ENCODE data around the gene FOXP1.

The FOXP1 gene

GRCh38 chr3:71240034-71240433 is 343.5 kb downstream of the FOXP1 start:
- Mint-ChIP-seq H3K4me3 (peak overlapping the region; percentile 23), H3K4me1 (ENCODE audit: low read depth) (peaks cover 70% of the 10 kb centered on the region)

GRCh38 chr3:71238355-71238757 is 345.2 kb downstream of the FOXP1 start:
- Mint-ChIP-seq H3K4me3 (peak overlapping the region; percentile 20), H3K4me1 (ENCODE audit: low read depth) (peaks cover 69% of the 10 kb centered on the region)

More at GRCh38 chr3:71240034-71240433, 343.5 kb downstream of the FOXP1 start:
- peak overlapping the region; percentile 91 for H3K27ac Mint-ChIP-seq
- H3K9me3 Mint-ChIP-seq (ENCODE audit: low read depth), result no peaks in the 10 kb centered on the region
- no peaks in the 10 kb centered on the region for H3K27me3 Mint-ChIP-seq
- peaks cover 16% of the 10 kb centered on the region for H3K36me3 Mint-ChIP-seq

GRCh38 chr3:71237672-71238071 is 345.9 kb downstream of the FOXP1 start:
- Mint-ChIP-seq H3K4me3 (no peak overlapping the region), H3K27ac (peak overlapping the region; percentile 94), H3K36me3 (peaks cover 20% of the 10 kb centered on the region), H3K9me3 (ENCODE audit: low read depth) (no peaks in the 10 kb centered on the region), H3K4me1 (ENCODE audit: low read depth) (peaks cover 65% of the 10 kb centered on the region), H3K27me3 (no peaks in the 10 kb centered on the region)

More at GRCh38 chr3:71238355-71238757, 345.2 kb downstream of the FOXP1 start:
- peaks cover 20% of the 10 kb centered on the region for H3K36me3 Mint-ChIP-seq
- H3K9me3 Mint-ChIP-seq (ENCODE audit: low read depth), result no peaks in the 10 kb centered on the region
- no peaks in the 10 kb centered on the region for H3K27me3 Mint-ChIP-seq
- peak overlapping the region; percentile 94 for H3K27ac Mint-ChIP-seq

- Mint-ChIP-seq H3K9me3 (ENCODE audit: low read depth) (no peaks in the 10 kb centered on the region), H3K4me3 (no peak overlapping the region), H3K4me1 (ENCODE audit: low read depth) (peaks cover 69% of the 10 kb centered on the region), H3K27ac (peak overlapping the region; percentile 81), H3K27me3 (no peaks in the 10 kb centered on the region), H3K36me3 (peaks cover 30% of the 10 kb centered on the region)
Observed at GRCh38 chr3:71235846-71236245, 347.7 kb downstream of the FOXP1 start.

GRCh38 chr3:71232895-71233294 is 350.6 kb downstream of the FOXP1 start:
- Mint-ChIP-seq H3K4me1 (ENCODE audit: low read depth) (peaks cover 83% of the 10 kb centered on the region), H3K27me3 (no peaks in the 10 kb centered on the region), H3K27ac (peak overlapping the region; percentile 93), H3K36me3 (peaks cover 25% of the 10 kb centered on the region), H3K4me3 (no peak overlapping the region), H3K9me3 (ENCODE audit: low read depth) (no peaks in the 10 kb centered on the region)

GRCh38 chr3:71232175-71232679 is 351.3 kb downstream of the FOXP1 start:
- Mint-ChIP-seq H3K27me3 (no peaks in the 10 kb centered on the region), H3K36me3 (peaks cover 25% of the 10 kb centered on the region), H3K4me3 (no peak overlapping the region), H3K27ac (peak overlapping the region; percentile 93), H3K4me1 (ENCODE audit: low read depth) (peaks cover 83% of the 10 kb centered on the region), H3K9me3 (ENCODE audit: low read depth) (no peaks in the 10 kb centered on the region)

GRCh38 chr3:71231680-71232079 is 351.8 kb downstream of the FOXP1 start:
- no peaks in the 10 kb centered on the region for H3K27me3 Mint-ChIP-seq
- no peaks in the 10 kb centered on the region for H3K9me3 Mint-ChIP-seq (ENCODE audit: low read depth)
- peaks cover 25% of the 10 kb centered on the region for H3K36me3 Mint-ChIP-seq
- peak overlapping the region; percentile 93 for H3K27ac Mint-ChIP-seq
- peaks cover 85% of the 10 kb centered on the region for H3K4me1 Mint-ChIP-seq (ENCODE audit: low read depth)
- H3K4me3 Mint-ChIP-seq, result no peak overlapping the region

GRCh38 chr3:71229905-71230657 is 353.4 kb downstream of the FOXP1 start:
- H3K4me1 Mint-ChIP-seq (ENCODE audit: low read depth), result peaks cover 91% of the 10 kb centered on the region
- H3K4me3 Mint-ChIP-seq, result peak overlapping the region; percentile 48
- H3K36me3 Mint-ChIP-seq, result peaks cover 17% of the 10 kb centered on the region
- H3K27ac Mint-ChIP-seq, result peak overlapping the region; percentile 93
- no peaks in the 10 kb centered on the region for H3K27me3 Mint-ChIP-seq
- no peaks in the 10 kb centered on the region for H3K9me3 Mint-ChIP-seq (ENCODE audit: low read depth)

- Mint-ChIP-seq H3K4me3 (peak overlapping the region; percentile 42), H3K9me3 (ENCODE audit: low read depth) (no peaks in the 10 kb centered on the region), H3K4me1 (ENCODE audit: low read depth) (peaks cover 91% of the 10 kb centered on the region), H3K27ac (peak overlapping the region; percentile 97), H3K36me3 (peaks cover 18% of the 10 kb centered on the region), H3K27me3 (no peaks in the 10 kb centered on the region)
Observed at GRCh38 chr3:71228156-71228866, 355.2 kb downstream of the FOXP1 start.

GRCh38 chr3:71227270-71227661 is 356.3 kb downstream of the FOXP1 start:
- H3K27ac Mint-ChIP-seq, result peak overlapping the region; percentile 97
- H3K27me3 Mint-ChIP-seq, result no peaks in the 10 kb centered on the region
- no peaks in the 10 kb centered on the region for H3K9me3 Mint-ChIP-seq (ENCODE audit: low read depth)
- H3K36me3 Mint-ChIP-seq, result peaks cover 21% of the 10 kb centered on the region
- peak overlapping the region; percentile 80 for H3K4me3 Mint-ChIP-seq
- peaks cover 93% of the 10 kb centered on the region for H3K4me1 Mint-ChIP-seq (ENCODE audit: low read depth)

- Mint-ChIP-seq H3K4me1 (ENCODE audit: low read depth) (peaks cover 88% of the 10 kb centered on the region), H3K36me3 (peaks cover 16% of the 10 kb centered on the region), H3K27ac (peak overlapping the region; percentile 97), H3K27me3 (no peaks in the 10 kb centered on the region), H3K4me3 (peak overlapping the region; percentile 80), H3K9me3 (ENCODE audit: low read depth) (no peaks in the 10 kb centered on the region)
Observed at GRCh38 chr3:71226565-71227269, 356.8 kb downstream of the FOXP1 start.

GRCh38 chr3:71225951-71226564 is 357.5 kb downstream of the FOXP1 start:
- peak overlapping the region; percentile 80 for H3K4me3 Mint-ChIP-seq
- H3K9me3 Mint-ChIP-seq (ENCODE audit: low read depth), result no peaks in the 10 kb centered on the region
- H3K27ac Mint-ChIP-seq, result peak overlapping the region; percentile 97
- H3K4me1 Mint-ChIP-seq (ENCODE audit: low read depth), result peaks cover 88% of the 10 kb centered on the region
- peaks cover 17% of the 10 kb centered on the region for H3K36me3 Mint-ChIP-seq
- no peaks in the 10 kb centered on the region for H3K27me3 Mint-ChIP-seq

- peaks cover 87% of the 10 kb centered on the region for H3K4me1 Mint-ChIP-seq (ENCODE audit: low read depth)
Observed at GRCh38 chr3:71225002-71225684, 358.4 kb downstream of the FOXP1 start.

More at GRCh38 chr3:71225002-71225684, 358.4 kb downstream of the FOXP1 start:
- Mint-ChIP-seq H3K36me3 (peaks cover 20% of the 10 kb centered on the region), H3K27ac (peak overlapping the region; percentile 97), H3K4me3 (peak overlapping the region; percentile 80), H3K27me3 (no peaks in the 10 kb centered on the region), H3K9me3 (ENCODE audit: low read depth) (no peaks in the 10 kb centered on the region)
